Activated T-cell treated with anti-CD3 and anti-CD28 coated beads, Interleukin-2, amount 50 U/mL, for 72 hours (primary cell): ENCODE data around the gene SPTBN1. TPM values are rescaled to one million over a fixed set of nuclear protein-coding genes. Genes with fewer than 3 reads are reported as not detected.
"Not testable (repeated sequence)": the region's sequence is repeated elsewhere in the genome, so short reads cannot be mapped to it uniquely, and the experiment has no call there.

Experiments used
- ATAC-seq, 2 donors: fragments of 150-1000 bp; cut with Tn5 transposase; replicated peaks in 1 of 2; 2 replicates each; pipeline ENCODE4 v1.10.0; 2021; ENCODE audit warnings: moderate library complexity in 2 of 2, mild to moderate bottlenecking in 1 of 2
- DNase-seq, 2 donors: peaks; one replicate each; pipeline ENCODE4 v3.0.0; 2021 to 2022; ENCODE audit warnings: mixed read lengths in 1 of 2
- H3K27ac Mint-ChIP-seq: one replicate; pipeline ENCODE4 v1.8.0; 2022; ENCODE audit warnings: mild to moderate bottlenecking, moderate library complexity, mixed read lengths
- H3K27me3 Mint-ChIP-seq: one replicate; pipeline ENCODE4 v1.8.0; 2022; ENCODE audit warnings: low read depth, mixed read lengths
- H3K36me3 Mint-ChIP-seq, 2 donors: one replicate each; pipeline ENCODE4 v1.8.0; 2022; ENCODE audit warnings: mixed read lengths in 2 of 2, mild to moderate bottlenecking in 1 of 2; ENCODE audit not compliant: insufficient read depth in 2 of 2
- H3K4me1 Mint-ChIP-seq: one replicate; pipeline ENCODE4 v1.8.0; 2022; ENCODE audit warnings: low read depth, mixed read lengths
- H3K4me3 Mint-ChIP-seq, 2 donors: one replicate each; pipeline ENCODE4 v1.8.0; 2022; ENCODE audit warnings: mild to moderate bottlenecking in 2 of 2, mixed read lengths in 2 of 2, moderate library complexity in 2 of 2
- H3K9me3 Mint-ChIP-seq, 2 donors: one replicate each; pipeline ENCODE4 v1.8.0; 2022; ENCODE audit warnings: mixed read lengths in 2 of 2
- total RNA-seq, 2 donors: library from RNA; stranded (reverse); gene quantifications; one replicate each; pipeline ENCODE4 v1.2.3, GENCODE V29; 2022

The SPTBN1 gene
- total RNA-seq, 2 donors from 2014 or later, result 120 to 136 TPM

DNA sequence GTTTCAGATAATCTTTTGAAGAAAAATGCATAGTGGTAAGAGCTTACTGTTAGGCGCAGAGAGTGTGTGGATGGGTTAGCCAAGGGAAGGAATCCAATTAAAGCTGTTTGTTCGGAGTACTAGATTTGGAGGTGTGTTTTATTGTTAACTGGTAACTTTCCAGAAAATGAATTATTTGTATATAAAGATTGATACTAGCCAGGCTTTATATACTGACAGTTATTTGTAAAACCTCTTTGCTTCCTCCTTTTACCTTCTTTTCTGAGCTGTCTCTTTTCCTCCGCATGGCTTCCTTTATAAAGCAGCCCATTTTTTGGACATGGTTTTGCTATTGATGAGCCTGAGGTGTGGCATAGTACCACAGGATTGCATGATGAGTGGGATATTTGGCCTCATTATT, 25.6 kb downstream of the SPTBN1 start:
- no peaks in the 10 kb centered on the region for H3K36me3 Mint-ChIP-seq
- no peak overlapping the region for H3K4me3 Mint-ChIP-seq
- H3K4me1 Mint-ChIP-seq, result no peaks in the 10 kb centered on the region
- DNase-seq (no peak), ATAC-seq (no peak)
- H3K27me3 Mint-ChIP-seq, result no peaks in the 10 kb centered on the region
- H3K9me3 Mint-ChIP-seq, result no peaks in the 10 kb centered on the region
- no peak overlapping the region for H3K27ac Mint-ChIP-seq

DNA sequence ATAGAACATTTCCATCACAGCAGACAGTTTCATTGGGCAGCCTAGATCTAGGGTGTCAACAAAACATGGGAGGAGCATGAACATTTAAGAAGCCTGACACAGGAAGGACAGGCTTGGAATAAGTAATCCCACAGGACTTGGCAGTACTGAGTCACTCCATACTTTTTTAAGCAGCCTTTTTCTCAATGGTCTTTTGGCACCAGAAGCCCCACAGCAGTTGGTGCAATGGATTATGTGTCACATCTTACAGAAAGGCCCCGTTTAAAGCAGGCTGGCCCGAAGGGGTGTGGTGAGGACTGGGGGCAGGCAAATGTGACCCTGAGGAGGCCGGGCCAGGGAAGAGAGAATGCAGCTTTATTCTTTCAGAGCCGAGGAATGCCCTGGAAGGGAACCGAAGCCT, 26.6 kb downstream of the SPTBN1 start:
- Mint-ChIP-seq H3K9me3 (no peaks in the 10 kb centered on the region), H3K27ac (no peak overlapping the region), H3K27me3 (no peaks in the 10 kb centered on the region), H3K4me1 (no peaks in the 10 kb centered on the region), H3K36me3 (no peaks in the 10 kb centered on the region), H3K4me3 (no peak overlapping the region)
- DNase-seq (no peak), ATAC-seq (no peak)

DNA sequence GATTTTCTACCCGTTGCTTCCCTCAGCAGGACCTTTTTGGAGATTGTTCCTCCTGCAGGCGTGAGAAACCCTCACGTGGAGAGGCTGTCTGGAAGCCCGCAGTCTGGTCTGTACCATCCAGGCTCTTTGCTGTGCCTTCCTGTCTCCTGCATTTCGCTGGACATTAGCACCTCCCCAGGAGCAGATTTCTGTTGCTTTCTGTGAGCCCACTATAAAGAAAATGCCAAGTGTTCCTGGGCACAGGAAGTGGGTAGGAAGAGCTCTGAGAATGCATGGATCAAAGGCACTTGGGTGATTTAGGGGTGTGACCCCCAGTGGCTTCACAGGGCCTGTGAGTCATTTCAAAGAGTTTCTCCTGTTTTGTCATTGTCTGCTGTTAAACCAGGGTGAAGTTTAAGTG, 27.3 kb downstream of the SPTBN1 start:
- ATAC-seq, result no peak
- Mint-ChIP-seq H3K4me1 (no peaks in the 10 kb centered on the region), H3K27me3 (no peaks in the 10 kb centered on the region), H3K4me3 (no peak overlapping the region), H3K9me3 (no peaks in the 10 kb centered on the region), H3K36me3 (no peaks in the 10 kb centered on the region), H3K27ac (no peak overlapping the region)
- no peak for DNase-seq

DNA sequence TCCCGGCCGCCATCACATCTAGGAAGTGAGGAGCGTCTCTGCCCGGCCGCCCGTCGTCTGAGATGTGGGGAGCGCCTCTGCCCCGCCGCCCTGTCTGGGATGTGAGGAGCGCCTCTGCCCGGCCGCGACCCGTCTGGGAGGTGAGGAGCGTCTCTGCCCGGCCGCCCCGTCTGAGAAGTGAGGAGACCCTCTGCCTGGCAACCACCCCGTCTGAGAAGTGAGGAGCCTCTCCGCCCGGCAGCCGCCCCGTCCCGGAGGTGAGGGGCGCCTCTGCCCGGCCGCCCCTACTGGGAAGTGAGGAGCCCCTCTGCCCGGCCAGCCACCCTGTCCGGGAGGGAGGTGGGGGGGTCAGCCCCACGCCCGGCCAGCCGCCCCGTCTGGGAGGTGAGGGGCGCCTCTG, 29.6 kb downstream of the SPTBN1 start:
- not testable (repeated sequence) for DNase-seq, H3K9me3 Mint-ChIP-seq, H3K4me1 Mint-ChIP-seq, H3K36me3 Mint-ChIP-seq, H3K27ac Mint-ChIP-seq, H3K4me3 Mint-ChIP-seq, ATAC-seq, H3K27me3 Mint-ChIP-seq

DNA sequence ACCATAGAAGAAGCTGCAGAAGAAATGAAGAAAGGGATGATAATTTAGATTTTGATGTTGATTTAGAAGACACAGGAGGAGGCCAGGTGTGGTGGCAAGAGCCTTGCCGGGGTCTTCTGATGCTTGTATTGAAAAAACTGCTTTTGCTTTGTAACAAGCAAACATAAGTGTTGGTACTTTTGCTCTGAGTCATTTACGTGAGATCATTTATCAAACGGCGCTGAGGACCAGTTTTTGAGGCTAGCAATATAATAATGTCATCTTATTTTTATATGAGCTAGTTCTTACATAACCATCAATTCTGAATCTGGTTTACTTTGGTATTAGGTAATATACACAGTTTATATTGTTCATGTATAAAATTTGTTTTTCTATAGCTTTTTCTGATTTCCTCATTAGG, 30.6 kb downstream of the SPTBN1 start:
- Mint-ChIP-seq H3K27ac (no peak overlapping the region), H3K4me3 (no peak overlapping the region), H3K36me3 (no peaks in the 10 kb centered on the region), H3K9me3 (no peaks in the 10 kb centered on the region), H3K27me3 (peaks cover 9% of the 10 kb centered on the region), H3K4me1 (no peaks in the 10 kb centered on the region)
- ATAC-seq (no peak), DNase-seq (no peak)

DNA sequence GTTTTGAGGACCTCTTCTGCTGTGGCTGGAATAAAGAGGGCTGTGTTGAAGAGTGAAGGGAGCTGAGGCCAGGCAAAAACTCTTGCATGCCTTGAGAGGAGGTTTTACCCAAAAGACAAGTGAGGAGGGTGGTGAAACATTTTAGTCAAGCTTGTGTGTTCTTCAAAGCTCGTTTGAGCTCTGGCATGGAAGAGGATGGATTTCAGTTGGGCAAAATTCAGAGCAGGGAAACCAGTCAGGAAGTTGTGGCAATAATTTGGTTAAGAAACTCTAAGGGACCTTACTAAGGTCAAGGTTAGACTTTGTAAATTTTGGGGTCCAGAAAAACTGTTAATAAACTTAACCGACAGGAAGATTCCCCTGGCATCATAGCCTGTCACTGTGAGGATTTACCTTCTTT, 34.7 kb downstream of the SPTBN1 start:
- DNase-seq (no peak), ATAC-seq (no peak)
- H3K27me3 Mint-ChIP-seq, result peaks cover 9% of the 10 kb centered on the region
- H3K36me3 Mint-ChIP-seq, result no peaks in the 10 kb centered on the region
- H3K4me3 Mint-ChIP-seq, result no peak overlapping the region
- no peaks in the 10 kb centered on the region for H3K9me3 Mint-ChIP-seq
- no peak overlapping the region for H3K27ac Mint-ChIP-seq
- no peaks in the 10 kb centered on the region for H3K4me1 Mint-ChIP-seq

DNA sequence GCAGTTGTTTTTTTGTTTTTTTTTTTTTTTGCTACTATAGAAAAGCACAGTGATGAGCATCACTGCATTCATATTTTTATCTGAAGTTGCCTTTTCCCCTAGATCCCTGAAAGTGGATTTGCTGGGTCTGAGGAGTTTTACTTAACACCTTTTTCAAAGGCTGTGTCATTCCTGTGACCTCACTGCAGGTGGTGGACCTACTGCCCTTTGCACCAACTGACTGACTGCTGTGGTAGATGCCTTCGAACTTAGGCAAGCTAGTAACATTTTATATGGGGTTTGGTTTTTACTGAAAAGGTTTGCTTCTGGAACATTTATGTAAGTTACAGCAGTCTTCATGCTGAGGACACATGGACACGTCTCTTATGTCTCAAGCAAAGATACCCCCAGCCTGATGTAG, 36.2 kb downstream of the SPTBN1 start:
- H3K27ac Mint-ChIP-seq, result no peak overlapping the region
- H3K36me3 Mint-ChIP-seq, result no peaks in the 10 kb centered on the region
- H3K9me3 Mint-ChIP-seq, result no peaks in the 10 kb centered on the region
- DNase-seq (no peak), ATAC-seq (no peak)
- H3K4me1 Mint-ChIP-seq, result no peaks in the 10 kb centered on the region
- H3K4me3 Mint-ChIP-seq, result no peak overlapping the region
- H3K27me3 Mint-ChIP-seq, result peaks cover 9% of the 10 kb centered on the region

DNA sequence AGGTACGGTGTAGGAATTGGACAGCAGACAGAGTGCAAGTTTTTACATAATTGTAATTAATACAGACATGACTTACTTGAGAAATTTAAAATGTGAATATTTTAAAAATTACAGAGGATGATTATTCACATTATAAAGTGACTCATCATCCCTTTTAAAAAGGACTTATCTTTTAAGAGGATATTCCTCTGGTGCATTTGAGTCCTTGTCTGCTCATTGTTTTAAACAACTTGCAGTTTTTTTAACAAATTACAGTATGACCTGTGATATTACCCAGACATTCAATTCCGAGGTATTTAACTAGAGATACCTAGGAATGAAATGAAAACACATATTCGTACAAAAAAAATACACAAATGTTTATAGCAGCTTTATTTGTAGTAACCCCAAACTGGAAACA, 38.0 kb downstream of the SPTBN1 start:
- no peaks in the 10 kb centered on the region for H3K4me1 Mint-ChIP-seq
- peaks cover 9% of the 10 kb centered on the region for H3K27me3 Mint-ChIP-seq
- no peak overlapping the region for H3K27ac Mint-ChIP-seq
- ATAC-seq (no peak), DNase-seq (no peak)
- H3K36me3 Mint-ChIP-seq, result no peaks in the 10 kb centered on the region
- no peak overlapping the region for H3K4me3 Mint-ChIP-seq
- H3K9me3 Mint-ChIP-seq, result no peaks in the 10 kb centered on the region

DNA sequence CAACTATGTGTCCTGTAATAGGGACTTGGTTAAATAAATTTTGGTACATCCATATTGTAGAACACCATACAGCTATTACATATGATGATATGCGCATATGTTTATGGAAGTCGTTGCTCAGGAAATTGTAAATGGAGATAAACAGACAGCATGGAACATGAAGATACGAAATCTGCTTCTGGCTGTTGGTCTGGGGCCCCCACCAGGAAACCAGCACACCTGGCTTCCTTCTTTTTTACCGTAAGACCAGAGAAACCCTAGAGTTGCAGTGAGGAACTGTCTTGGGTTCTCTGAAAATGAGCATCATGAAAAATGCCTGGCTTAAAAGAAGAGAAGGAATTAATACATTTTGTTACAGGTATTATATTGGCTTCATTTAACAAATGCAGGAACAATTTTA, 40.8 kb downstream of the SPTBN1 start:
- no peaks in the 10 kb centered on the region for H3K4me1 Mint-ChIP-seq
- DNase-seq (no peak), ATAC-seq (no peak)
- H3K9me3 Mint-ChIP-seq, result no peaks in the 10 kb centered on the region
- no peaks in the 10 kb centered on the region for H3K27me3 Mint-ChIP-seq
- no peak overlapping the region for H3K4me3 Mint-ChIP-seq
- no peak overlapping the region for H3K27ac Mint-ChIP-seq
- no peaks in the 10 kb centered on the region for H3K36me3 Mint-ChIP-seq

DNA sequence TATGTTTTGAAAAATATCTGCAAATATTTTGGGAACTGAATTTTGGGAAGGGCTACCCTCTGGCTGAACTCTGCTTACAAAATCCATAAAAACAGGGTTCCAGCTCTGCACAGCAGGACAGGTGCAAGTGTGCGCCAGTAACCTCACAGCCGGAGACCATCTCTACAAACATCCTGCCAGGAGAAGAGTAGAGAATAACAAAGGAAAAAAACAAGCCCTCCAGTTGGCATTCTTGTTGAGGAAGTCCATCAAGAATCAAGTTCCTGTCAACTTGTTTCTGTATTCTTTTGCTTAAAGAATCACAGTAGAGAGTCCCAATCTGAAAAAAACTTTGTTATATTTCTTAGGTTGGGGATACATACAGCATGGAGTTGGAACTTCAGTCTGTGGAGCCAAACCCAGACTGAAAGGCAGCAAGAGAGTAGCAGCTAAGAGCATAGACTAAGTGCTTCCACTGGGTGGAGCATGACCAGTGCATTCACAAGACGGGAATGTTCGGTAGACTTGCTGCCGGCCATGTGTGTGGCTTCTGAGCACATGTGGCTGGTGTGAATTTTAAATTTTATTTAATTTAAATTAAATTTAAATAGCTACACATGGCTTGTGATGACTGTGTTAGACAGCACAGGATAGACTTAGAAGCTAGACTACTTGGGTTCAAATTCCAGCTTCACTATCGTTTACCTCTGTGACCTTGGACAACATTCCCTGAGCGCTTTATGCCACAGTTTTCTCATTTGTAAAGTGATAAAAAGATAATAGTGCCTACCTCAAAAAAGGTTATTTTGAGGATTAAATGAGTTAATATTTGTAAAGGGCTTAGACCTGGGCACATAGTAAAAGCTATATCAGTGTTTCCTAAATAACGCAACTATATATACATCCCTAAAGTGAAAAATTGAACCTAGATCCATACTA, 41.9 kb downstream of the SPTBN1 start:
- no peaks in the 10 kb centered on the region for H3K9me3 Mint-ChIP-seq
- no peak for ATAC-seq
- H3K27ac Mint-ChIP-seq, result no peak overlapping the region
- H3K36me3 Mint-ChIP-seq, result no peaks in the 10 kb centered on the region
- no peak for DNase-seq
- no peaks in the 10 kb centered on the region for H3K4me1 Mint-ChIP-seq
- H3K27me3 Mint-ChIP-seq, result no peaks in the 10 kb centered on the region
- H3K4me3 Mint-ChIP-seq, result no peak overlapping the region

DNA sequence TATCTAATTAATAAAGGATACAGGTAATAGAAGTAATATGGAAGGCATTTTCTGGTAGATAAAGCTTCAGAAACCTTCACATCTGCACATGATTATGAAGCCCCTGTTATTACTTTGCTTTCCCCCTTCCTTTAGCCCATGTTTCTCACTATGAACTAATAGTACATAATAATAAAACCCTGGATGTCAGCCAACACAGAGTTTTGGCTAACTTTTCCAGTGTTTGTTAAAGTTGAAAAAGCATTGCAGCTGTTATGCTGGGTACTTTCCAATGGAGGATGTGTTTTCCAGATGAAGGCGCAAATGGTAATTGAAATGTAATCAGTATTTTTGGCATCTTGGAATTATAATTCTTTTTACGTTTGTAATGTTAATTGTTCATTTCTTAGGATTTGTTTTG, 43.5 kb downstream of the SPTBN1 start:
- H3K27ac Mint-ChIP-seq, result no peak overlapping the region
- no peak overlapping the region for H3K4me3 Mint-ChIP-seq
- no peak for ATAC-seq
- H3K27me3 Mint-ChIP-seq, result no peaks in the 10 kb centered on the region
- no peak for DNase-seq
- no peaks in the 10 kb centered on the region for H3K36me3 Mint-ChIP-seq
- no peaks in the 10 kb centered on the region for H3K4me1 Mint-ChIP-seq
- no peaks in the 10 kb centered on the region for H3K9me3 Mint-ChIP-seq

DNA sequence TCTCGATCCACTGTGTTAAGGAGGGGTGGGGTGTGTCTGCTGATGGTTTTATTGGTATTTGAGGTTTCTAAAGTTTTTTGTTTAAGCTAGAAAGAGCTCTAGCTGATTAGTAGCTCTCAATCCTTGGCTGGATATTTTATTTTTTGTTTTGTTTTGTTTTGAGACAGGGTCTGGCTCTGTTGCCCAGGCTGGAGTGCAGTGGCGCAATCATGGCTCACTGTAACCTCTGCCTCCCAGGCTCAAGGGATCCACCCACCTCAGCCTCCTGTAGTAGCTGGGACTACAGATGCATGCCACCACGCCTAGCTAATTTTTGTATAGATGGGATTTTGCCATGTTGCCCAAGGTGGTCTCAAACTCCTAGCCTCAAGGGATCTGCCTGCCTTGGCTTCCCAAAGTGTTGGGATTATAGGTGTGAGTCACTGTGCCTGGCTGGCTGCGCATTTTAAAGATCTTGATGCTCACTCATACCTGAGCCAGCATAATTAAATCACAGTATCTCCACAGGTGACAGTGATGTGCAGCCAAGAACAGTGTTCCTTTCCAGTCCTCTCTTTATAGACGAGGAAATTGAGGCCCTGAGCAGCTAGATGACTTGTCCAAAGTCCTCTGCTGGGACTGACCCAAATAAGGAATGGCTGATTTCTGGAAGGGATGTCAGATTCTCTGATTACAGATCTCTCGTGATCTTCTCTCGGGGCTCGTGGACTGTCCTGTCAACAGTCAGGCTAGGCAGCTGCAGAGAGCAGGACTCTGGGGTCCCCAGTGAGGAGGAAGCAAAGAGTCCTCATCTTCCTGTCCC, 44.5 kb downstream of the SPTBN1 start:
- Mint-ChIP-seq H3K27ac (no peak overlapping the region), H3K4me3 (no peak overlapping the region), H3K9me3 (no peaks in the 10 kb centered on the region), H3K27me3 (no peaks in the 10 kb centered on the region), H3K36me3 (no peaks in the 10 kb centered on the region), H3K4me1 (no peaks in the 10 kb centered on the region)
- DNase-seq, result no peak
- ATAC-seq, result no peak

DNA sequence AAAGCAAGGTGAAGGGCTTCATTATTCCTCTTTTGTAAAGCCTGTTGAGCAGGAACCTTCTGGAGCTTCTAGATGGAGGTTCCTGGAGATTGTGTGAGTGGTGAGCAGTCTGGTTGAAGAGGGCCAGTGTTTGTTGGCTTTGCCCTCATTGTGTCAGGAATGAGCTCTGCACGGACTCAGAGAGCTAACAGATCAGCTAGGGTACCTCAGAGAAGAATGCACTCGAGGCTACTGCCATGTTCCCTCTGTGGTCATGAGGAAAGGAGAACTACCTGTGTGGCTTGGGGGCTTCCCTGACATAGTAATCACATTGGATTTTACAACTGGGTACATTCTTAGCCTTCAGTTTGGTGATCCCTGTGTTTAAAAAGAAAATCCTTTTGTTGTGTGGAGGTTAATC, 46.6 kb downstream of the SPTBN1 start:
- DNase-seq (no peak), ATAC-seq (no peak)
- Mint-ChIP-seq H3K36me3 (no peaks in the 10 kb centered on the region), H3K4me3 (no peak overlapping the region), H3K27ac (no peak overlapping the region), H3K27me3 (no peaks in the 10 kb centered on the region), H3K9me3 (no peaks in the 10 kb centered on the region), H3K4me1 (no peaks in the 10 kb centered on the region)
